Gastrocnemius medialis (tissue), 4 donors: ENCODE data around the gene DHRS12. TPM values are rescaled to one million over a fixed set of nuclear protein-coding genes. Genes with fewer than 3 reads are reported as not detected.
A peak's percentile ranks its signal among the peaks of the same experiment; 100 is the strongest.

Experiments
- ATAC-seq, 2 donors: fragments of 150-250 bp; one replicate each; pipeline ENCODE4 v1.9.1; 2016
- DNase-seq, 2 donors: peaks; one replicate each; pipeline ENCODE4 v3.0.0-alpha.2; 2019
- H3K27ac ChIP-seq, 4 donors: fragments of 200-600 bp; sonication (generic); 1 replicate in 1 of 4; 2 replicates in 3 of 4; pipeline ENCODE4 v1.5.1; 2016 to 2018; ENCODE audit warnings: mild to moderate bottlenecking in 2 of 4, moderate library complexity in 1 of 4
- H3K27me3 ChIP-seq, 3 donors: fragments of 200-600 bp; sonication (generic) in 2 of 3; 1 replicate in 1 of 3; 2 replicates in 2 of 3; pipeline versions ENCODE4 v1.5.1 to v1.6.0; 2016 to 2019; ENCODE audit warnings: mild to moderate bottlenecking in 1 of 3, moderate library complexity in 1 of 3
- H3K36me3 ChIP-seq, 2 donors: fragments of 200-600 bp; sonication (generic) in 1 of 2; one replicate each; pipeline ENCODE4 v1.5.1; 2017 to 2018
- H3K4me1 ChIP-seq, 2 donors: fragments of 200-600 bp; sonication (generic) in 1 of 2; one replicate each; pipeline ENCODE4 v1.5.1; 2016 to 2017; ENCODE audit warnings: mild to moderate bottlenecking in 2 of 2
- H3K4me3 ChIP-seq, 4 donors: fragments of 200-600 bp; sonication (generic) in 3 of 4; 1 replicate in 1 of 4; 2 replicates in 3 of 4; pipeline ENCODE4 v1.5.1; 2016 to 2019; ENCODE audit warnings: mild to moderate bottlenecking in 2 of 4
- H3K9me3 ChIP-seq, 3 donors: fragments of 200-600 bp; sonication (generic) in 2 of 3; 1 replicate in 1 of 3; 2 replicates in 2 of 3; pipeline ENCODE4 v1.5.1; 2016 to 2019
- CTCF ChIP-seq, 5 experiments: fragments of 450-650 bp in 3 of 5; fragments of 200-600 bp in 2 of 5; sonication (generic) in 2 of 5; IDR thresholded peaks in 4 of 5; conservative IDR thresholded peaks in 1 of 5; 1 replicate in 4 of 5; 2 replicates in 1 of 5; pipeline ENCODE4 v1.5.1; 2016 to 2019; ENCODE audit warnings: antibody characterized with exemption in 5 of 5, mild to moderate bottlenecking in 3 of 5, moderate library complexity in 3 of 5
- POLR2A ChIP-seq, 2 donors: fragments of 450-650 bp; IDR thresholded peaks; one replicate each; pipeline ENCODE4 v1.6.1; 2017; ENCODE audit warnings: antibody characterized with exemption in 2 of 2, mild to moderate bottlenecking in 2 of 2, moderate library complexity in 2 of 2
- in situ Hi-C, 4 donors: fragments of 200-750 bp; cut with MboI; loops; one replicate each; pipeline versions ENCODE4 v1.15.0 to v1.8.0; 2017; ENCODE audit warnings: low sequenced_read_pairs in 4 of 4
- intact Hi-C: fragments of 100-400 bp; cut with DNase I; formaldehyde crosslinking; loops from one replicate; pipeline ENCODE4 v1.15.1; 2023; ENCODE audit warnings: low total_unique reads
- total RNA-seq, 4 donors: library from RNA; depleted of rRNA; stranded (reverse); fragments of >200 nt; gene quantifications; one replicate each; pipeline versions ENCODE4 v1.1.0 to v1.2.3, GENCODE V29; 2016

Gene DHRS12
- total RNA-seq, 4 donors from 2014 or later, result 1.8 to 6.0 (median 4.7) TPM

GRCh38 chr13:51768378-51768921 lies 35.5 kb downstream of the DHRS12 start:
- TF ChIP-seq POLR2A (IDR thresholded peaks at IDR 0.05) (no peak), CTCF (IDR thresholded peaks at IDR 0.05 in 4 of 5, conservative IDR thresholded peaks at IDR 0.05 in 1 of 5) (no peak)
- Histone ChIP-seq H3K27me3 (no peaks in the 10 kb centered on the region), H3K27ac (peak overlapping the region; percentile 70 to 80 (median 73)), H3K4me3 (no peak overlapping the region), H3K9me3 (no peaks in the 10 kb centered on the region), H3K4me1 (peaks cover 11 to 17% of the 10 kb centered on the region in 2 donors), H3K36me3 (peaks cover 0 to under 1% of the 10 kb centered on the region in 2 donors)
- DNase-seq (no peak), ATAC-seq (no peak)
- in situ Hi-C loops, result no loop called here
- intact Hi-C loops, result no loop called here

- Histone ChIP-seq H3K36me3 (no peaks in the 10 kb centered on the region), H3K4me1 (peaks cover 11 to 17% of the 10 kb centered on the region in 2 donors), H3K9me3 (no peaks in the 10 kb centered on the region), H3K27ac (no peak overlapping the region), H3K4me3 (no peak overlapping the region), H3K27me3 (no peaks in the 10 kb centered on the region)
- intact Hi-C loops (no loop called here), in situ Hi-C loops (no loop called here)
- TF ChIP-seq CTCF (IDR thresholded peaks at IDR 0.05 in 4 of 5, conservative IDR thresholded peaks at IDR 0.05 in 1 of 5) (no peak), POLR2A (IDR thresholded peaks at IDR 0.05) (no peak)
- DNase-seq, result no peak
- no peak for ATAC-seq
Measured at GRCh38 chr13:51767100-51767499, 36.9 kb downstream of the DHRS12 start.

GRCh38 chr13:51765142-51765515 lies 38.8 kb downstream of the DHRS12 start:
- Histone ChIP-seq H3K9me3 (no peaks in the 10 kb centered on the region), H3K27me3 (no peaks in the 10 kb centered on the region), H3K36me3 (no peaks in the 10 kb centered on the region), H3K4me1 (peaks cover 7 to 13% of the 10 kb centered on the region in 2 donors), H3K4me3 (no peak overlapping the region), H3K27ac (peak overlapping the region; percentile 52 to 71 (median 60))
- intact Hi-C loops, result no loop called here
- TF ChIP-seq CTCF (IDR thresholded peaks at IDR 0.05 in 4 of 5, conservative IDR thresholded peaks at IDR 0.05 in 1 of 5) (no peak), POLR2A (IDR thresholded peaks at IDR 0.05) (no peak)
- in situ Hi-C loops, result no loop called here
- DNase-seq, result no peak
- ATAC-seq, result no peak

GRCh38 chr13:51764184-51765141 lies 39.5 kb downstream of the DHRS12 start:
- Histone ChIP-seq H3K4me1 (peaks cover 4 to 8% of the 10 kb centered on the region in 2 donors), H3K9me3 (no peaks in the 10 kb centered on the region), H3K27me3 (no peaks in the 10 kb centered on the region), H3K36me3 (no peaks in the 10 kb centered on the region), H3K27ac (peak overlapping the region; percentile 52 to 71 (median 60)), H3K4me3 (no peak overlapping the region)
- DNase-seq (peak; percentile 61 to 74), ATAC-seq (peak; percentile 69 to 86)
- in situ Hi-C loops, result no loop called here
- intact Hi-C loops, result no loop called here
- TF ChIP-seq CTCF (IDR thresholded peaks at IDR 0.05 in 4 of 5, conservative IDR thresholded peaks at IDR 0.05 in 1 of 5) (no peak), POLR2A (IDR thresholded peaks at IDR 0.05) (peak in 1 of 2 donors; percentile 22)
